GM21529 (cell line): ENCODE data around the gene FN1.

Source experiments
- ATAC-seq: cut with Tn5 transposase; IDR thresholded peaks from one replicate; pipeline ENCODE4 v1.9.1; 2021; ENCODE audit not compliant: unreplicated experiment

Gene FN1

DNA sequence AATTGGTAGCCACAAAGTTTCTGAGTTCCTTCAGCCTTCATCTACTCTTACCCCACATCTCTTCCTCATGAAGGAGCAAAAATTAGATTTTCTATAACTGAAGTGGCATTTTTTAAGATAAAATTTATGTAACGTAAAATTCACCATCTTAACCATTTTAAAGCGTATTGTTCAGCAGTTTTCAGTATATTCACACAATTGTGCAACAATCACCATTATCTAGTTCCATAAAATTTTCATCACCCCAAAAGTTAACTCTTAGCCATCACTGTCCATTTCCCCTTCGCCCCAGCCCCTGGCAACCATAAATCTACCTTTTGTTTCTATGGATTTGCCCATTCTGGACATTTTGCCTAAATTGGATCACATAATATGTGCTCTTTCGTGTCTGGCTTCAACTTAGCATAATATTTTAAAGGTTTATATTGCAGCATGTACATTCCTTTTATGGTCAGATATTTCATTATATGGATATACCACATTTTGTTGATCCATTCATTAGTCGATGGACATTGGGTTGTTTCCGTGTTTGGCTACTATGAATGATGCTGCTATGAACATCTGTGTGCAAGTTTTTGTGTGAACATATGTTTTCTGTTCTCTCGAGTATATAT is 79.4 kb downstream of the FN1 start:
- ATAC-seq, result no peak

DNA sequence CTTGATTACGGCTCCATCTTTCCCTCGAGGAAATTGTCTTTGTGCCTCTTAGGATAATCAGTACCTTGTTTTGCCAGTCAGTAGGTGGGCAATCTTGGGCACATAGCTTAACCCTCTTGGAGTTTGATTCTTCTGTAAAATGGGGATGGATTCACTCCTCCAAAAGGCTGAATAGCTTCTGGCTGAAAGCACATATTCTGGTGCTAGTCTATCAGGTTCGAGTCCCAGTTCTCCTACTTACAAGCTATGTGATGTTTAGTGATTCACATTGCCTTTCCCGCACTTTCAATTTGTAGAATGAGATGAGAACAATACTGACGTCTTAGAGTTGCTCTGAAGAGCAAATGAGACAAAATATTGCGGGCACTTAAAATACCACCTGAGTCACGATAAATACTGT is 80.1 kb downstream of the FN1 start:
- ATAC-seq, result no peak

DNA sequence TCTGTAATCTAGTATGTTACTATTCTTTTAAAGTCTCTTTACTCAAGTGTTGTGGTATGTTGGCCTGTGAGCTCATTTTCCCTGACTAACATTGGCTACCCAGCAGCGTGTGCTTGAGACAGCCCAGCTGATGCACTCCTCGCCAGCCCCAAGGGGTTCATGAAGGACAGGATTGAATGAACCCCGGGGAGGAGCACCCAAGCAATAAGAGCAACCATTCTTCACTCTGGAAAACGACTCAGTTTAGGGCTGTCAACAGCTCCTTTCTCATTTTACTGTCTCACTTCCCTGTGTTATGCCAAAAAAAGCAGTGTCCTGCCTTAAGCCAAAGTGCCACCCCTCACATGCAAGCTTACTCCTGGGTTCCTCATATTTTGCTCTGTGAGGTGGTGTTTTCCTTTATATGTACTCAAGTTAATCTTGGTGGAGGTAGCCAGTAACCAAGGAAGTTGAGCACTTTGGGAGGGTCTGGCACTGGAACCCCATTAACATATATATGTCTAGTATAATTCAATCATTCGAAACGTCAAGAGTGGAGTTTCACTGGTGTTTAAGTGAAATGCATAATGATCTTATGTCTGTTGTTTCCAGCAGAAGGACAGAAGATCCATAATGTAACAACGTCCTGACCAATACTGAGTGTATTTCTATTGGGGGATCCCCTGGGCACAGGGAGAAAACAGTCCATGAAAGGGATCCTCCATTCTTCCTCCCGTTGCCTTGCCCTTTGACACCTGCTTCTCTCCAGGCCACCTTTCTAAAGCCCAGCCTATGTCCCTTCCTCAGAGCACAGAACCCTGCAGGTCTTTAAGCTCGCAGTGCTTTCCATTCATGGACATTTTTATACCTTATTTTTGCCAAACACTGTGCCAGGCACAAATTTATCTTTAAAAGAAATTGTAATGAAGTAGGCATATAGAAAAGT is 80.8 kb downstream of the FN1 start:
- no peak for ATAC-seq

DNA sequence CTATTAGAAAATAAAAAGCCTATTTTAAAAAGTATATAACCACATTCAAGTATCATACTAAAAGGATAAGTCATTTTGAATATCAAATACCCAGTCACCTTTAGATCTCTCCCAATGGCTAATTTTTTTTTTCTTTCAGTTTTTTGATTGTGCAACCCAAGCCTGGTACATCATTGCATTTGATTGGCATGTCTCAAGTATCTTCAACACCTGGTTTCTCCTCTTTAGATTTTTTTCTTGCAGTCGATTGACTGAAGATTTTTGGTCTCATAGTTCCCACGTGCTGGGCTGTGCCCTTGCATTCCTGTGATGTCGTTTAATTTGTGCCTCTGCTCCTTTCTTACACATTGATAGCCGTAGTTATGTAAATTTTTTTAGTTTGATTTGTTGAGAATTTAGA is 83.3 kb downstream of the FN1 start:
- no peak for ATAC-seq

DNA sequence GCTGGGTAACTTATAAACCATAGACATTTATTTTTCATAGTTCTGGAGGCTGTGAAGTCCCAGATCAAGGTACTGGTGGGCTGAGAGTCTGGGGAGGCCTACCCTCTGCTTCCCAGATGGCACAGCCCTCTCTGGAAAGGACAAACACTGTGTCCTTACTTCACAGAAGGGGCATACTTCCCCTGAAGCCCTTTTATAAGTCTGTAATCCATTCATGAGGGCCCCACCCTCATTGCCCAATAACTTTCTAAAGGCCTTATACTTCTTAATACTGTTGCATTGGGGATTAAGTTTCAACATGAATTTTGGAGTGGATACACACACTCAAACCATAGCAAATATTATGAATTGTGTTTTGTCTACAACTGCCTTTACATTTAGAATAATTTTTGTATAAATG is 88.0 kb downstream of the FN1 start:
- ATAC-seq, result no peak

DNA sequence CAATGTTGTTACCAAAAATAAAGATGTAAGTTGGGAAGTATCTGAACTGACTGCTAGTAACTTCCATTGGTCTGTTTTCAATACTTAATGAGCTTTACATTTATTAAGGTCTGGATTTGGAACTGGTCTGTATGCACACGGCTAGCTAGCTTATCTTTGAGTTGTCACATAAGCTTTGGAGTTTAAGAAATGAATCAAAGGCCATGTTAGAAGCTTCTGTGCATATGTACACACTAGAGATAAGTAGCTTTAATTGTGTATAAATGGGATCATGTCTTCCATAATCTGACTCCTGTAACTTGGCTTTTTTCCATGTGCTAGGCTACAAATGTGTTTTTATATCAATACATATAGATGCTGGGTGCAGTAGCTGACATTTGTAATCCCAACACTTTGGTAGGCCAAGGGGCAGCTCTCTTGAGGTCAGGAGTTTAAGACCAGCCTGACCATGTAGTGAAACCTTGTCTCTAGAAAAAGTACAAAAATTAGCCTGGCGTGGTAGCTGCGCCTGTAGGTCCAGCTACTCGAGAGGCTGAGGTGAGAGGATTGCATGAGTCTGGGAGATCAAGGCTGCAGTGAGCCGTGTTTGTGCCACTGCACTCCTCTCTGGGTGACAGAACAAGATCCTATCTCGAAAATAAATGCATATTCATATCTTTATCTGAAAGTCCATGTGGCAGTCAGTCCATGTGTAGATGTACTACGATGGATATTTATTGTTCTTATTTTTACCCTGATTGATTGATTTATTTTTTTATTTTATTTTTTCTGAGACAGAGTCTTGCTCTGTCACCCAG is 96.8 kb downstream of the FN1 start:
- ATAC-seq, result no peak

DNA sequence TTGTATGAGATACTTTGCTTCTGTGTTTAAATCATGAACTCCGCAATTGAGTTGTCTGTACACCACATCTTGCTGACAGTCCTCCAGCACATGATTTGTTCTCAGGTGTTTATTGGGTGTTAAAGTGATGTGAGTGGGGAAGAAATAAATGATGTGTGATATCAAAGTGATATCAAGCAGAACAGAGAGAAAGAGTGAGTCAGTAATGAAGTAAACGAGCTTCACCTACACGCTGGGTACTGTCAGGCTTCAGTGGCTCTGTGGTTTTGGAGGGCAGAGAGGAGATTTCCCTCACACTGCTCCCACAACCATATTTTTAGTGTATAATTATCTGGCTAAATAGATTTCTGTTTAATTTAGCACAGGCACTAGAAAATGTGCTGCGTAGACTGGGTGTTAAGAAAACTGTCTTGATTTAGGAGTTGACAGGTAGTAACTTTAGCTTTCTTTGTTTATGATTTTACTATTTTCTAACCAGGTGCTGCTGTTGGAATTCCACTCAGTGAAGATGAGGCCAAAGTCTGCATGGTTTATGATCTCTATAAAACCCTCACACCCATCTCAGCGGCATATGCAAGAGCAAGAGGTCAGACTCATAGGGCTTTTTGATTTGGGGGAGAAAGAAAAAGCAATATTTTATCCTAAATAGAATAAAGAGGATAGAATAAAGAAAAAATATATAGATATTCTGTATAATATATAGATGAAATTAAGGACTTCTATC is 102.8 kb downstream of the FN1 start:
- ATAC-seq, result peak; percentile 74

DNA sequence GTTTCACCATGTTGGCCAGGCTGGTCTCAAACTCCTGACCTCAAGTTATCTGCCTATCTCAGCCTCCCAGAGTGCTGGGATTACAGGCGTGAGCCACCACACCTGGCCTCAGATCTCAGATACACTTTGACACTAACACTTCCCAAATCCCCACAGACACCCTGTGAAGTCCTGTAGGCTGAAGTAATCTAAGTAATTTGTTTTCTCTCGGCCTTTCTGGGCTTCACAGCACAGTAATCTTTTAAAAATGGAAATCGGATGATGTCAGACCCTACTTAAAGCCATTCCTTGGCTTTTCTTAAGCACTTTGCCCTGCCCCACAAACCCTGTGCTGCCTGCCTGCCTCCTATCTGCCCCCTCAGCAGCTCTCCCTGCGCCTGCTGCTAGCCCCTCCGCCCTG is 107.8 kb downstream of the FN1 start:
- ATAC-seq, result no peak

DNA sequence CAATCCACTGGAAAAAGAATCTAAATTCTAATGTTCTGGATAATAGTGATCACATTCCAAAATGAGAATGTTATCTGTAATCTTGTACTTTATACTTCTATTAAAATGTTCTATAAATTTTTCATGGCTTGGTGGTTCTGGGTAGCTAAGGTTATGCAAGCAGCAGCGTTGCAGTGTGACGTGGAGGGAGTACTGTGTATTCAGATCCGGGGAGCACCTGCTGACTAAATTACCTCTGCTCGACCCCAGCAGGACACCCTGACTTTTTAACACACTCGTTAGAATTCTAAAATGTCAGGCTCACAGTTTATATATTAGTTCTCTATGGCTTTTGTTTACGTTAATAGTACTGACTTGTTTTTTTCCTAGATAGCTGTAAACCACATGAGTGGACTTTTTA is 111.1 kb downstream of the FN1 start:
- ATAC-seq, result no peak

DNA sequence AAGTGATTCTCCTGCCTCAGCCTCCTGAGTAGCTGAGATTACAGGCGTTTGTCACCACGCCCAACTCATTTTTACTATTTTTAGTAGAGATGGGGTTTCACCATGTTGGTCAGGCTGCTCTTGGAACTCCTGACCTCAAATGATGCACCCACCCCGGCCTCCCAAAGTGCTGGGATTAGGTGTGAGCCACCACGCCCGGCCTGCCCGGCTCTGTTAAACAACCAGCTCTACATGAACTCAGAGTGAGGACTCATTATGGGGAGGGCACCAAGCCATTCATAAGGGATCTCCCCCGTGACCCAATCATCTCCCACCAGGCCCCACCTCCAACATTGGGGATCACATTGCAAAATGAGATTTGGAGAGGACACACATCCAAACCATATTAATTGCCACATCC is 115.2 kb downstream of the FN1 start:
- ATAC-seq, result no peak

DNA sequence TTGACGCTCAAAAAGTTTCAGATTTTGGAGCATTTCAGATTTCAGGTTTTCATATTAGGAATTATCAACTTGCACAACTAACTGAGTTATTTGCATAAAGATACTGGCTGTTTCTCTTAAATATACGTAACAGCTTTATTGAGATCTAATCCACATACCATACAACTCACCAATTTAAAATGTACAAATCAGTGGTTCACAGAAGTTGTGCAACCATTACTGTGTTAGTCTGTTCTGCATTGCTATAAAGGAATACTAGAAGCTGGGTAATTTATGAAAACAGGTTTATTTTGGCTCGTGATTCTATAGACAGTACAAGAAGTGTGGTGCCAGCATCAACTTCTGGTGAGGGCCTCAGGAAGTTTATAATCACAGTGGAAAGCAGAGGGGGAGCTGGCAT is 115.8 kb downstream of the FN1 start:
- ATAC-seq, result no peak

DNA sequence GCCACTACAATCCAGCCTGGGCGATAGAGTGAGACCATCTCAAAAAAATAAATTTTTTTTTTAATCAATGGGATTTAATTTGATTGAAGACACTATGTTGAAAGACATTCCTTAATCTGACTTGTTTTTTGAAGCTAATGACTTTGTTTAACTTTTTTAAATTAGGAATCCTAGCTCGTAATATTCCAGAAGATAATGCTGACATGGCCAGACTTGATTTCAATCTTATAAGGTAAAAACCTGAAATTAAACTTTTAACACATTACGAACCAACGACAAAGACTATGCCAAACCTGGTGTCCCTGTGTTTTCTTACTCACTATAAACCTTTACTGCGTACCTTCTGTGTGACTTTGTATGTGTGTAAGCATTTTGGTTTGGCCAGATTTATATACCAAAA is 116.4 kb downstream of the FN1 start:
- ATAC-seq, result no peak

DNA sequence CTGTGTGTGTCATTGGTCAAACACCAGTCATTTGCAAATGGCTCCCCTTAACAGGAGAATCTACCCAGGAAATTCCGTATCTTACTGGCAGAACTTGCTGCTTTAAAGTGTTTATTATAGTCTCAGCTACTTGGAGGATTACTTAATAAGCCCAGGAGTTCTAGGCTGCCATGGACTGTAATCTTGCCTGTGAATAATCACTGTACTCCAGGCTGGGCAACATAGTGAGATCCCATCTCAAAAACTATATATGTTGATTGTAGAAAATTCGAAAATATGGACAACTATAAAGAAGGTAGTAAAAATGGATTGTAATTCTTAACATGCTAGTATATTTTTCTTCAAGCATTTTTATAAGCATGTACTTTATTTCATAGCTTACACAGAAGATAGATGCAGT is 119.5 kb downstream of the FN1 start:
- ATAC-seq, result no peak

DNA sequence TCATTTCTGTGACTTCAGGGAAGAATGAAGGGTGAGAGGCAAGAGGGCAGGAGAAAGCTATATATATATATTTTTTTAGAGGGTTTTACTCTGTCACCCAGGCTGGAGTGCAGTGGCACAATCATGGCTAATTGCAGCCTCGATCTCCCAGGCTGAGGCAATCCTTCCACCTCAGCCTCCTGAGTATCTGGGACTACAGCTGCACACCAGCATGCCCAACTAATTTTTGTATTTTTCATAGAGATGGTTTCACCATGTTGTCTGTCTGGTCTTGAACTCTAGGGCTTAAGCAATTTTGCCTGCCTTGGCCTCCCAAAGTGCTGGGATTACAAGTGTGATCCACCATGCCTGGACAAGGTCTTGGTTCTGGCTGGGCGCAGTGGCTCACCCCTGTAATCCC is 120.6 kb downstream of the FN1 start:
- no peak for ATAC-seq

DNA sequence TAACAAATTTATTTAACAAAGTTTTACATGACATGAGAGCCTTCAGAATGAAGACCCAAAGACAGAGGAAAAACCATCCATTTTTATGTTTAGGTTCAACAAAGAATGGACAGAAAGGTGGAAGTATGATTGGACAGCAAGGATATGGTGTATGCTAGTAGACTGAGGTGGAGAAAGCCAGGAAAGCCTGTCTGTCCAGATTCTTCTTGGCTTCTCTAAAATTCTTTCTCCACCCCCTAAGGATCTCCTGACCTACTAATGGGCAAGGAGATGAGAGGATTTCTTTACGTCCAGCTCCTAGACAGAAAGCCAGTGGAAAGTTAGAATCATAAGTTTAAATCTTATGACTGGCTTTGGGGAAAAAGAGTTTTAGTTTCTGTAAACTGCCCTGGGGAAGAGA is 121.0 kb downstream of the FN1 start:
- ATAC-seq, result no peak

DNA sequence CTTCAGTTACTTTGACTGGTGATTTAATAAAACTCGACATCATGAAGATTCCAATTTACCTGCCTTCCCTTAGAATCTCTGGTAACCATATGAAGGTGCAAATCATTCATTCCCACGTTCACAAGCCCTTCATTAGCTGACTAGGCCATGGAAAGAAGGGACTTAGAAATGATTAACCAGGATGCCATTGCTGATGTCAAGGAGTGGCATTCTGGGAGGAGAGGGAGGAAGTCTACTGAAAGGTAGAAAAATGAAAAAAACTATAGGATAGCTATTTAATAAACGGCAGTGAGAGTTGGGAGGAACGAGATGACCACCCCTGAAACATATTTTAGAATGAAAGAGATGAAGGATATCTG is 122.6 kb downstream of the FN1 start:
- no peak for ATAC-seq

DNA sequence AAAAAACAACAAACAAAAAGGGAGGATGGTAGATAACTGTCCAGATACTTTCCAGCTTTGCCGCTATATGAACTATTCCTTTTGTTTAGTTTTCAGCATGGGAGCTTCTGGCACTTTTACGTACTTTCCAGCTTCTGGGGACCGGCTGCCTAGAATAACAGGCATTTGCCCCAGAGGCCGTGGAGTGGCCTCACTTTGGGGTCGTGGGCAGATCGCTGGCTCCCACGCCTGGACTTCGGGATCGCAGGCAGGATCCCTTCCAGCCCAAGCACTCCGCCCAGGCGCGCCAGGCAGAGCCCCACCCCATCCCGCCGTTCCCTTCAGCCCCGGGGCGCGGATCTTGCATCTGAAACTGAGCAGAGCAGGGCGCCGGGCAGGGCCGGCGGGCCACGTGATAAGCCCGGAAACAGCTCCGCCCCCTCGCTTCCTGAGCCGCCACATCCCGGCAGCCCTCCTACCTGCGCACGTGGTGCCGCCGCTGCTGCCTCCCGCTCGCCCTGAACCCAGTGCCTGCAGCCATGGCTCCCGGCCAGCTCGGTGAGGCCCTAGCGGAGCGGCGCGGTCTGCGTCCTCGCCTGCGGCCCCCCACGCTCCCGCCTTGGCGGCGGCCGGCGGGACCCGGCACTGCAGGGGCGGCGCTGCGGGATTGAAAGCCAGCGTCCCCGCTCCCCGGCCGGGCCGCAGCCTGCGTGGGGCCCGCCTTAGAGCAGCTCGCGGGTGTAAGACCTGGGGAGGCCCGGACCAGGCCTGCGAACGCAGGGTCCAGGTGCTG is 124.1 kb downstream of the FN1 start, which contains the start of gene ATIC:
ATIC (plus strand) TSS at position 435 of the 772 bp plus-strand sequence; CDS start at position 519, 84 bp downstream.
- peak; percentile 97 for ATAC-seq

DNA sequence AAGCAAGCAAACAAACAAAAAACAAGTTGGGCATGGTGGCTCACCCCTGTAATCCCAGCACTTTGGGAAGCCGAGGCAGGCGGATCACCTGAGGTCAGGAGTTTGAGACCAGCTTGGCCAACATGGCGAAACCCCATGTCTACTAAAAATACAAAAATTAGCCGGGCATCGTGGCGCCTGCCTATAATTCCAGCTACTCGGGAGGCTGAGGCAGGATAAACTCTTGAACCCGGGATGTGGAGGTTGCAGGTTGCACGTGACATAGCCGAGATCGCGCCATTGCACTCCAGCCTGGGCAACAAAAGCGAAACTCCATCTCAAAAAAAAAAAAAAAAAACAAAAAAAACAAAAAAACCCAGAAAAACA is 124.6 kb downstream of the FN1 start:
- ATAC-seq, result peak; percentile 29
